ENCODE results near the gene MED28. TPM values are rescaled to one million over a fixed set of nuclear protein-coding genes. Genes with fewer than 3 reads are reported as not detected.

MED28 gene
- total RNA-seq, 4 donors from 2014 or later, result 11.7 to 13.6 (median 12.4) TPM

GRCh38 chr4:17654701-17655100 is 40.3 kb downstream of the MED28 start:
- no peak for TF ChIP-seq CTCF (IDR thresholded peaks at IDR 0.05; ENCODE audit: low read depth)

- no peak for TF ChIP-seq CTCF (IDR thresholded peaks at IDR 0.05; ENCODE audit: low read depth)
These were observed 42.6 kb downstream of the MED28 start for GRCh38 chr4:17657090-17657489.

- TF ChIP-seq CTCF (IDR thresholded peaks at IDR 0.05; ENCODE audit: low read depth), result no peak
These were observed 43.4 kb downstream of the MED28 start for GRCh38 chr4:17657849-17658248.

- no peak for TF ChIP-seq CTCF (IDR thresholded peaks at IDR 0.05; ENCODE audit: low read depth)
These were observed 48.3 kb downstream of the MED28 start for GRCh38 chr4:17662694-17663093.

GRCh38 chr4:17664755-17665154 is 50.3 kb downstream of the MED28 start:
- TF ChIP-seq CTCF (IDR thresholded peaks at IDR 0.05; ENCODE audit: low read depth), result no peak

GRCh38 chr4:17665346-17665745 is 50.9 kb downstream of the MED28 start:
- TF ChIP-seq CTCF (IDR thresholded peaks at IDR 0.05; ENCODE audit: low read depth), result no peak

GRCh38 chr4:17665852-17666251 is 51.4 kb downstream of the MED28 start:
- TF ChIP-seq CTCF (IDR thresholded peaks at IDR 0.05; ENCODE audit: low read depth), result no peak

Measured in subcutaneous adipose tissue (tissue), 4 donors.